Measurements from ENCODE around the gene CAMTA1.

CAMTA1 gene

GRCh38 chr1:7516341-7516740 lies 731.1 kb downstream of the CAMTA1 start:
- in situ Hi-C loops (cut with HindIII; ENCODE audit: low pct_ligation_motif_present, low pct_unique_long_range_greater_than_20kb, low sequenced_read_pairs) = no loop called here
- no peak for DNase-seq

GRCh38 chr1:7516929-7517328 lies 731.7 kb downstream of the CAMTA1 start:
- no peak for DNase-seq
- in situ Hi-C loops (cut with HindIII; ENCODE audit: low pct_ligation_motif_present, low pct_unique_long_range_greater_than_20kb, low sequenced_read_pairs) = no loop called here

GRCh38 chr1:7517611-7518330 lies 732.5 kb downstream of the CAMTA1 start:
- no peak for DNase-seq
- in situ Hi-C loops (cut with HindIII; ENCODE audit: low pct_ligation_motif_present, low pct_unique_long_range_greater_than_20kb, low sequenced_read_pairs) = no loop called here

GRCh38 chr1:7518411-7518810 lies 733.2 kb downstream of the CAMTA1 start:
- in situ Hi-C loops (cut with HindIII; ENCODE audit: low pct_ligation_motif_present, low pct_unique_long_range_greater_than_20kb, low sequenced_read_pairs) = no loop called here
- DNase-seq = no peak

- DNase-seq = no peak
- in situ Hi-C loops (cut with HindIII; ENCODE audit: low pct_ligation_motif_present, low pct_unique_long_range_greater_than_20kb, low sequenced_read_pairs) = no loop called here
Observed at GRCh38 chr1:7519181-7519860, 734.1 kb downstream of the CAMTA1 start.

GRCh38 chr1:7519861-7520395 lies 734.7 kb downstream of the CAMTA1 start:
- no peak for DNase-seq
- in situ Hi-C loops (cut with HindIII; ENCODE audit: low pct_ligation_motif_present, low pct_unique_long_range_greater_than_20kb, low sequenced_read_pairs) = no loop called here

- DNase-seq = no peak
- in situ Hi-C loops (cut with HindIII; ENCODE audit: low pct_ligation_motif_present, low pct_unique_long_range_greater_than_20kb, low sequenced_read_pairs) = no loop called here
Observed at GRCh38 chr1:7520496-7520895, 735.2 kb downstream of the CAMTA1 start.

- no peak for DNase-seq
- in situ Hi-C loops (cut with HindIII; ENCODE audit: low pct_ligation_motif_present, low pct_unique_long_range_greater_than_20kb, low sequenced_read_pairs) = no loop called here
Observed at GRCh38 chr1:7524341-7525337, 739.4 kb downstream of the CAMTA1 start.

- in situ Hi-C loops (cut with HindIII; ENCODE audit: low pct_ligation_motif_present, low pct_unique_long_range_greater_than_20kb, low sequenced_read_pairs) = no loop called here
- no peak for DNase-seq
Observed at GRCh38 chr1:7525338-7526063, 740.2 kb downstream of the CAMTA1 start.

- DNase-seq = no peak
- in situ Hi-C loops (cut with HindIII; ENCODE audit: low pct_ligation_motif_present, low pct_unique_long_range_greater_than_20kb, low sequenced_read_pairs) = no loop called here
Observed at GRCh38 chr1:7526196-7526866, 741.1 kb downstream of the CAMTA1 start.

- no peak for DNase-seq
- in situ Hi-C loops (cut with HindIII; ENCODE audit: low pct_ligation_motif_present, low pct_unique_long_range_greater_than_20kb, low sequenced_read_pairs) = no loop called here
Observed at GRCh38 chr1:7526867-7527732, 741.8 kb downstream of the CAMTA1 start.

- in situ Hi-C loops (cut with HindIII; ENCODE audit: low pct_ligation_motif_present, low pct_unique_long_range_greater_than_20kb, low sequenced_read_pairs) = no loop called here
- DNase-seq = no peak
Observed at GRCh38 chr1:7527733-7528045, 742.4 kb downstream of the CAMTA1 start.

- in situ Hi-C loops (cut with HindIII; ENCODE audit: low pct_ligation_motif_present, low pct_unique_long_range_greater_than_20kb, low sequenced_read_pairs) = no loop called here
- no peak for DNase-seq
Observed at GRCh38 chr1:7528386-7529198, 743.3 kb downstream of the CAMTA1 start.

- DNase-seq = no peak
- in situ Hi-C loops (cut with HindIII; ENCODE audit: low pct_ligation_motif_present, low pct_unique_long_range_greater_than_20kb, low sequenced_read_pairs) = no loop called here
Observed at GRCh38 chr1:7529917-7530316, 744.7 kb downstream of the CAMTA1 start.

- no peak for DNase-seq
- in situ Hi-C loops (cut with HindIII; ENCODE audit: low pct_ligation_motif_present, low pct_unique_long_range_greater_than_20kb, low sequenced_read_pairs) = no loop called here
Observed at GRCh38 chr1:7531562-7532340, 746.5 kb downstream of the CAMTA1 start.

- in situ Hi-C loops (cut with HindIII; ENCODE audit: low pct_ligation_motif_present, low pct_unique_long_range_greater_than_20kb, low sequenced_read_pairs) = no loop called here
- no peak for DNase-seq
Observed at GRCh38 chr1:7533006-7533405, 747.8 kb downstream of the CAMTA1 start.
